ENCODE results near the gene ADH7. TPM values are rescaled to one million over a fixed set of nuclear protein-coding genes. Genes with fewer than 3 reads are reported as not detected.

The ADH7 gene
- total and polyA plus RNA-seq, 9 of the 15 experiments (the other 6 are each of a cell fraction or from before 2014, with no cell fraction given): not detected

DNA sequence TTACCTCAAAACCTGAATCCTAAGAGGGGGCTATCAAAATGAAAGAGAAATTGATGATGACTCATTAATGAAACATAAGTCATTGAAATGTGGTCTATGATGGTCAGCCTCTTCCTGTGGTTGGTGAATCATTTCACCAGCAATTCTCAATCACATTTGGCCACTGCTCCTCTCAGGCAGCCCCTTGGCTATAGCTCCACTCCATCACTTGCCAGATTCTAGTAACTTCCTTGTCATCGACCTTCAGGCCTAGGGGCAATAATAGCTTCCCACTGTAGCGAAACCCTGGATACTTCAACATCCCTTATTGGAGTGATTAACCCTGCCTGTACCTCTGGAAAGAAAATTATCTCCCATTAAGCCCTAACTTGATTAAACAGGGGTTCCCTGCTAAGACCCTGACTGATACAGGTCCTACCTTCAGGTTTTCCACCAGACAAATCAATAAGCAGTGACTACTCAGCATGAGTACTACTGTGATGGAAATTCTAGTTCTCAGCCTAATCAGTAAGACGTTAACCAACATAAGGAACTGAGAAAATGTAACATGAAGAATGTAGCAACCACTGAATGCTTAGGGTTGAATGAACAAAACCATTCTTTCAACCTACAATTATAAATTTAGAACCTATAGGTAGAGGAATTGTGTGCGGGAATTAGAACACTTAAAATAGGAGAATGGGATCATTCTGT is 30.4 kb downstream of the ADH7 start:
- in situ Hi-C loops (cut with MboI): loop anchor here (10.0 to 25.0 kb wide), 2 partner anchors 660 to 942 kb away; no protein-coding TSS in a partner anchor
- no peaks in the 10 kb centered on the region for H4K20me1 ChIP-seq (replicated peaks; ENCODE audit: control insufficient read depth, insufficient read depth, low read length)
- H3K36me3 ChIP-seq (ENCODE audit: control insufficient read depth, insufficient read depth, low read length): no peaks in the 10 kb centered on the region
- H2AFZ ChIP-seq (ENCODE audit: low read depth, low read length): no peak overlapping the region
- TF ChIP-seq, protein P1, sequence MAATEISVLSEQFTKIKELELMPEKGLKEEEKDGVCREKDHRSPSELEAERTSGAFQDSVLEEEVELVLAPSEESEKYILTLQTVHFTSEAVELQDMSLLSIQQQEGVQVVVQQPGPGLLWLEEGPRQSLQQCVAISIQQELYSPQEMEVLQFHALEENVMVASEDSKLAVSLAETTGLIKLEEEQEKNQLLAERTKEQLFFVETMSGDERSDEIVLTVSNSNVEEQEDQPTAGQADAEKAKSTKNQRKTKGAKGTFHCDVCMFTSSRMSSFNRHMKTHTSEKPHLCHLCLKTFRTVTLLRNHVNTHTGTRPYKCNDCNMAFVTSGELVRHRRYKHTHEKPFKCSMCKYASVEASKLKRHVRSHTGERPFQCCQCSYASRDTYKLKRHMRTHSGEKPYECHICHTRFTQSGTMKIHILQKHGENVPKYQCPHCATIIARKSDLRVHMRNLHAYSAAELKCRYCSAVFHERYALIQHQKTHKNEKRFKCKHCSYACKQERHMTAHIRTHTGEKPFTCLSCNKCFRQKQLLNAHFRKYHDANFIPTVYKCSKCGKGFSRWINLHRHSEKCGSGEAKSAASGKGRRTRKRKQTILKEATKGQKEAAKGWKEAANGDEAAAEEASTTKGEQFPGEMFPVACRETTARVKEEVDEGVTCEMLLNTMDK (IDR thresholded peaks at IDR 0.05; ENCODE audit: borderline replicate concordance, insufficient read depth, low read depth, low read length, poor library complexity, severe bottlenecking): no peak
- TF ChIP-seq, protein P2, sequence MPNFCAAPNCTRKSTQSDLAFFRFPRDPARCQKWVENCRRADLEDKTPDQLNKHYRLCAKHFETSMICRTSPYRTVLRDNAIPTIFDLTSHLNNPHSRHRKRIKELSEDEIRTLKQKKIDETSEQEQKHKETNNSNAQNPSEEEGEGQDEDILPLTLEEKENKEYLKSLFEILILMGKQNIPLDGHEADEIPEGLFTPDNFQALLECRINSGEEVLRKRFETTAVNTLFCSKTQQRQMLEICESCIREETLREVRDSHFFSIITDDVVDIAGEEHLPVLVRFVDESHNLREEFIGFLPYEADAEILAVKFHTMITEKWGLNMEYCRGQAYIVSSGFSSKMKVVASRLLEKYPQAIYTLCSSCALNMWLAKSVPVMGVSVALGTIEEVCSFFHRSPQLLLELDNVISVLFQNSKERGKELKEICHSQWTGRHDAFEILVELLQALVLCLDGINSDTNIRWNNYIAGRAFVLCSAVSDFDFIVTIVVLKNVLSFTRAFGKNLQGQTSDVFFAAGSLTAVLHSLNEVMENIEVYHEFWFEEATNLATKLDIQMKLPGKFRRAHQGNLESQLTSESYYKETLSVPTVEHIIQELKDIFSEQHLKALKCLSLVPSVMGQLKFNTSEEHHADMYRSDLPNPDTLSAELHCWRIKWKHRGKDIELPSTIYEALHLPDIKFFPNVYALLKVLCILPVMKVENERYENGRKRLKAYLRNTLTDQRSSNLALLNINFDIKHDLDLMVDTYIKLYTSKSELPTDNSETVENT (CRISPR knock-in tag; IDR thresholded peaks at IDR 0.05): no peak
- no peak for TF ChIP-seq NFE2L1 (tag; IDR thresholded peaks at IDR 0.05; ENCODE audit: borderline replicate concordance, low read depth)
- TF ChIP-seq ZBED1 (IDR thresholded peaks at IDR 0.05): no peak
- H3K4me2 ChIP-seq (ENCODE audit: insufficient read depth, low read length): no peak overlapping the region
- H3K4me1 ChIP-seq (replicated peaks in 1 of 2; ENCODE audit: control insufficient read depth in 2 of 2, insufficient read depth in 2 of 2, low read length in 2 of 2): no peaks in the 10 kb centered on the region
- H3K27ac ChIP-seq (ENCODE audit: extremely low read depth, low read depth, low read length): no peak overlapping the region
- CTCF ChIA-PET (ENCODE audit: low intra/inter-chr PET ratio): interaction anchor here (1.5 to 1.8 kb wide), 2 partner anchors 287 to 410 kb away, joined by 3 to 10 read pairs; no protein-coding TSS in a partner anchor
- H3K9ac ChIP-seq (ENCODE audit: insufficient read depth in 1 of 2, low read depth in 2 of 2, low read length in 2 of 2): no peak overlapping the region
- DNase-seq (ENCODE audit: extremely low read depth in 1 of 4, low spot score in 3 of 4): no peak
- no peaks in the 10 kb centered on the region for H3K27me3 ChIP-seq (ENCODE audit: control insufficient read depth in 2 of 2, insufficient read depth in 2 of 2, low read length in 2 of 2)
- H3K9me3 ChIP-seq (replicated peaks; ENCODE audit: control insufficient read depth, insufficient read depth, low read depth, low read length): no peaks in the 10 kb centered on the region
- H3K4me3 ChIP-seq: no peak overlapping the region
- POLR2A ChIA-PET: no interaction called here
- WGBS (ENCODE audit: insufficient coverage, low coverage, missing lambda C conversion rate): 3% methylated on average over 4 of the region's 4 CpGs
- H3K9me1 ChIP-seq (ENCODE audit: control insufficient read depth, insufficient read depth, low read length): no peaks in the 10 kb centered on the region
- FAIRE-seq: no peak
- ATAC-seq: no peak
- no peaks in the 10 kb centered on the region for H3K79me2 ChIP-seq (ENCODE audit: control insufficient read depth, insufficient read depth, low read length)
- intact Hi-C loops (cut with micrococcal nuclease): loop anchor here (1.0 to 5.0 kb wide), 7 partner anchors 286 to 1252 kb away; partner anchors contain the start of gene METAP1
- BruUV-seq (replicated peaks): no TSS peak
